ENCODE measurements around the gene ZKSCAN2. TPM values are rescaled to one million over a fixed set of nuclear protein-coding genes. Genes with fewer than 3 reads are reported as not detected.

ZKSCAN2 gene
- total RNA-seq, 1 donor from 2014 or later: 9.1 TPM

DNA sequence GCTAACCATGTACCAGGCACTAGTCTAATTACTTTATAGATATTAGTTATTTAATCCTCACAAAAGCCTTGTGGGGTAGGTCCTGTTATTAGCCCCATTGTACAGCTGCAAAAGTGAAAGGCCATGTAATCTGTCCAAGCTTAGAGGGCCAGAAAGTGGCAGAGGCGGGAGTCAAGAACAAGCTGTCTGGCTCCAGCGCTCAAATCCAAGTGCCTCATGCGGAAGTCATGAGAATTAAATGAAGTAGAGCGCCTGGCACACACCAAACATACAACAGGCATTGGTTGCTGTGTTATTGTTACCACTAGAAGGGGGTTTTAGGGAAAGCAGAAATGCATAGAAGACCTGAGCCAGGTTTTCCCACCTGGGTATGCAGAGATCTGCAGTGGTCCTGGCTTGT is 39.7 kb downstream of the ZKSCAN2 start:
- TF ChIP-seq, protein P1, sequence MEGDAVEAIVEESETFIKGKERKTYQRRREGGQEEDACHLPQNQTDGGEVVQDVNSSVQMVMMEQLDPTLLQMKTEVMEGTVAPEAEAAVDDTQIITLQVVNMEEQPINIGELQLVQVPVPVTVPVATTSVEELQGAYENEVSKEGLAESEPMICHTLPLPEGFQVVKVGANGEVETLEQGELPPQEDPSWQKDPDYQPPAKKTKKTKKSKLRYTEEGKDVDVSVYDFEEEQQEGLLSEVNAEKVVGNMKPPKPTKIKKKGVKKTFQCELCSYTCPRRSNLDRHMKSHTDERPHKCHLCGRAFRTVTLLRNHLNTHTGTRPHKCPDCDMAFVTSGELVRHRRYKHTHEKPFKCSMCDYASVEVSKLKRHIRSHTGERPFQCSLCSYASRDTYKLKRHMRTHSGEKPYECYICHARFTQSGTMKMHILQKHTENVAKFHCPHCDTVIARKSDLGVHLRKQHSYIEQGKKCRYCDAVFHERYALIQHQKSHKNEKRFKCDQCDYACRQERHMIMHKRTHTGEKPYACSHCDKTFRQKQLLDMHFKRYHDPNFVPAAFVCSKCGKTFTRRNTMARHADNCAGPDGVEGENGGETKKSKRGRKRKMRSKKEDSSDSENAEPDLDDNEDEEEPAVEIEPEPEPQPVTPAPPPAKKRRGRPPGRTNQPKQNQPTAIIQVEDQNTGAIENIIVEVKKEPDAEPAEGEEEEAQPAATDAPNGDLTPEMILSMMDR (IDR thresholded peaks at IDR 0.05): no peak
- H3K27ac Mint-ChIP-seq (ENCODE audit: unreplicated experiment): no peak overlapping the region
- DNase-seq (ENCODE audit: extremely low spot score, unreplicated experiment): no peak
- H3K4me1 Mint-ChIP-seq (ENCODE audit: unreplicated experiment): no peaks in the 10 kb centered on the region
- H3K27me3 Mint-ChIP-seq (ENCODE audit: unreplicated experiment): peaks cover 23% of the 10 kb centered on the region
- H3K4me3 Mint-ChIP-seq (ENCODE audit: unreplicated experiment): no peak overlapping the region
- H3K36me3 Mint-ChIP-seq (ENCODE audit: unreplicated experiment): peaks cover under 1% of the 10 kb centered on the region
- H3K9me3 Mint-ChIP-seq (ENCODE audit: unreplicated experiment): no peaks in the 10 kb centered on the region

DNA sequence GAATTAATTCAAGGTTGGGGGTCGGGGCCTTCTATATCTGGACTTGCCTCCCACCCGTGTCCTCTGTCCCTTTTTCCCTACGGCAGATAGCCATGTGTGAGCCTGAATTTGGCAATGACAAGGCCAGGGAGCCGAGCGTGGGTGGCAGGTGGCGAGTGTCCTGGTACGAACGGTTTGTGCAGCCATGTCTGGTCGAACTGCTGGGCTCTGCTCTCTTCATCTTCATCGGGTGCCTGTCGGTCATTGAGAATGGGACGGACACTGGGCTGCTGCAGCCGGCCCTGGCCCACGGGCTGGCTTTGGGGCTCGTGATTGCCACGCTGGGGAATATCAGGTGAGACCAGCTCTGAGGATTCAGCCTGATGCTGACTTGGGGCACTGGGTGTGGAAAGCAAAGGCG is 40.5 kb downstream of the ZKSCAN2 start:
- TF ChIP-seq, protein P1 (IDR thresholded peaks at IDR 0.05): no peak
- Mint-ChIP-seq H3K4me3 (ENCODE audit: unreplicated experiment) (no peak overlapping the region), H3K9me3 (ENCODE audit: unreplicated experiment) (no peaks in the 10 kb centered on the region), H3K27me3 (ENCODE audit: unreplicated experiment) (peaks cover 24% of the 10 kb centered on the region), H3K27ac (ENCODE audit: unreplicated experiment) (no peak overlapping the region), H3K4me1 (ENCODE audit: unreplicated experiment) (no peaks in the 10 kb centered on the region), H3K36me3 (ENCODE audit: unreplicated experiment) (peaks cover 2% of the 10 kb centered on the region)
- DNase-seq (ENCODE audit: extremely low spot score, unreplicated experiment): no peak

DNA sequence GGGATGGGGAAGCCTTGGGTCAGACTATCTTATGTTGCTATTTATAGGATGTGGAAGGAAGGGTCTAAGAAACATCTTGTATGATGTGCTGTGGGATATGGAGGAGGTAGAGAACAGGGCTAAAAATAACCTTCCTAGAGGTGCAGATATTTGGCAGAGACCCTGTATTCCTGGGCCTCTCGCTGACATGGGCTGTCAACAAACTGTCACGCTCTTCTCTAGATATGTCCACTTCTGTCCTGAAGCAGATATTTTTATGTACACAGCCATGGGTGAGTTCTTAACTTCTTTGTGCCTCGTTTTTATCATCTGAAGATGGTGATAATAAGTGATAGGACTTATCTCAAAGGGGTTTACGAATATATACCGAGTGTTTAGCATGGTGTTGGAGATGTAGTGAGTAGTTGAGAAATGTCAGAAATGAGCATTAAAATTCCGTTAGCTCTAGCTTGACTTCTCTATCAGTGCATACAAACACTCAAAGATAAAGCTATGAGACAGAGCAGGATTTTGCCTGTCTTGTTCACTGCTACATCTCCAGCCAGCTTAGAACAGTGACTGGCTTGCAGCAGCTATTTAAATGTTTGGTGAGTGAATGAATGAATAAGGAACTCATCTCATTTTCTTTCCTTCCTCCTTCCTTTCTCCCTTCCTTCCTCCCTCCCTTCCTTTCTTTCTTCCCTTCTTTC is 43.8 kb downstream of the ZKSCAN2 start:
- H3K4me1 Mint-ChIP-seq (ENCODE audit: unreplicated experiment): no peaks in the 10 kb centered on the region

DNA sequence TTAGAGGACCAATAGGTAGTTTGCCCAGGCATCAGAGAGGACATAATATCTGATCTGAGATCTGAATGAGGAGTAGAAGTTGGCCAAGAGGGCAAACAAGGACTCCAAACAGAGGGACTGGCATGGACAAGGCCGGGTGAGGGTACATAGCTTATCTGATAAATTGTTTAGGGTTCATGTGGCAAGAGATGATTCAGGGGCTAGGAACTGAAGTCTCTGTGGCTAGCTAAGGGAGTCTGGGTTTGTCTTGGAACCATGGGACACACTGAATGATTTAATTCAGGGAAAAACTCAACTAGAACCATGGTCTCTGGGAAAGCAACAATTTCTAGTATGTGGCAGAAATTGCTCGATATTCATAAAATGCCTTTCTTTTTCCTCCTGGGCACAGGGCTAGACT is 45.0 kb downstream of the ZKSCAN2 start:
- Mint-ChIP-seq H3K27me3 (ENCODE audit: unreplicated experiment) (peaks cover 18% of the 10 kb centered on the region), H3K36me3 (ENCODE audit: unreplicated experiment) (peaks cover 2% of the 10 kb centered on the region), H3K9me3 (ENCODE audit: unreplicated experiment) (no peaks in the 10 kb centered on the region), H3K4me3 (ENCODE audit: unreplicated experiment) (no peak overlapping the region), H3K27ac (ENCODE audit: unreplicated experiment) (no peak overlapping the region), H3K4me1 (ENCODE audit: unreplicated experiment) (no peaks in the 10 kb centered on the region)
- DNase-seq (ENCODE audit: extremely low spot score, unreplicated experiment): no peak
- TF ChIP-seq, protein P1 (IDR thresholded peaks at IDR 0.05): no peak

More for the DNA sequence above, 43.8 kb downstream of the ZKSCAN2 start:
- H3K36me3 Mint-ChIP-seq (ENCODE audit: unreplicated experiment): peaks cover 2% of the 10 kb centered on the region
- H3K9me3 Mint-ChIP-seq (ENCODE audit: unreplicated experiment): no peaks in the 10 kb centered on the region
- peaks cover 24% of the 10 kb centered on the region for H3K27me3 Mint-ChIP-seq (ENCODE audit: unreplicated experiment)
- no peak overlapping the region for H3K27ac Mint-ChIP-seq (ENCODE audit: unreplicated experiment)
- DNase-seq (ENCODE audit: extremely low spot score, unreplicated experiment): no peak
- TF ChIP-seq, protein P1 (IDR thresholded peaks at IDR 0.05): no peak
- H3K4me3 Mint-ChIP-seq (ENCODE audit: unreplicated experiment): no peak overlapping the region

DNA sequence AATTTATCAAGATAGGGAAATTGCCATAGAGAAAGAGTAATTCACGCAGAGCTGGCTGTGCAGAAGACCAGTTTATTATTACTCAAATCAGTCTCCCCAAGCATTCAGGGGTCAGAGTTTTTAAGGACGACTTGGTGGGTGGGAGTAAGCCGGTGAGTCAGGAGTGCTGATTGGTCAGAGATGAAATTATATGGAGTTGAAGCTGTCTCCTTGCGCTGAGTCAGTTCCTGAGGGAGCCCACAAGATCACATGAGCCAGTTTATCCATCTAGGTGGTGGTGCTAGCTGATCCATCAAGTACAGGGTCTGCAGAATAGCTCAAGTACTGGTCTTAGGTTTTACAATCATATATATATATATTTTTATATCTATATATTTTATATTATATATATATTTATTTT is 46.9 kb downstream of the ZKSCAN2 start:
- Mint-ChIP-seq H3K27me3 (ENCODE audit: unreplicated experiment) (peaks cover 8% of the 10 kb centered on the region), H3K4me1 (ENCODE audit: unreplicated experiment) (no peaks in the 10 kb centered on the region), H3K4me3 (ENCODE audit: unreplicated experiment) (no peak overlapping the region), H3K36me3 (ENCODE audit: unreplicated experiment) (peaks cover 2% of the 10 kb centered on the region), H3K27ac (ENCODE audit: unreplicated experiment) (no peak overlapping the region), H3K9me3 (ENCODE audit: unreplicated experiment) (no peaks in the 10 kb centered on the region)
- no peak for DNase-seq (ENCODE audit: extremely low spot score, unreplicated experiment)
- TF ChIP-seq, protein P1 (IDR thresholded peaks at IDR 0.05): no peak

All from osteocyte (in vitro differentiated cells).